ENCODE data around the gene ZNF500.

The ZNF500 gene

DNA sequence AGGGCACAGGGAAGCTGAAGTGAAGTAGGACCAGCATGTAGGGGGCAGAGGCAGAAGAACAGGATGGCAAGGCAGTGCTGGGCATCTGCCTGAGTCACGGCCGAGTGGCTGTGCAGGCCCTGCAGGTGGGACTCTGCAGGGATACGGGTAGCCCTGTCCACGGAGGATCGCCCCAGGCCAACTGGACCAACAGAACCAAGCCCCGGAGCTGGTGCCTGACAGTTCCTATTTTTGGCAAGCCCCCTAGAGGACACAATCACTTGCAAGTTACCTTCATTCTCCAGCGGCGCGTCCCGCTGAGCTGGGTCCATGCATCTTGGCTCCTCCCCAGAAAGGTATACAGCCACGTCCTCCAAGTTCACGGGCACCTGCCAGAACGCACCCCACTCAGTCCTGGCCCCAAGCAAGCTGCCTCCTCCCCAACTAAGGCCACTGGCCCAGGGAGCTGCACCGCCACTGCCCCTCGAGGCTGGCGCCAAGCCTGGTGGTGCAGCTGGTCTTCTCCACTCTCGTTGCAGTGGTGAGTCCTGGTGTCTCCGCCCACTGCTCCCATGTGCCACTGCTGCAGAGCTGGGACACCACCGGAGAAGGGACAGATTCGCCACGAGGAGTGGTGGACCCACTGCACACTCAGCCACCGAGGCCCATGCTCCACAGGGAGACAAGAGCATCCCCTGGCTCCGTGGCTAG is 6.6 kb downstream of the ZNF500 start:
- H3K4me1 ChIP-seq (ENCODE audit: control insufficient read depth in 1 of 2, insufficient read depth in 1 of 2, low read depth in 1 of 2, low read length in 1 of 2) = no peaks in the 10 kb centered on the region
- no peaks in the 10 kb centered on the region for H3K27me3 ChIP-seq
- H3K4me3 ChIP-seq (ENCODE audit: low read depth in 1 of 2, low read length in 1 of 2) = no peak overlapping the region
- H3K36me3 ChIP-seq = peaks cover 45% of the 10 kb centered on the region
- TF ChIP-seq, protein P1, sequence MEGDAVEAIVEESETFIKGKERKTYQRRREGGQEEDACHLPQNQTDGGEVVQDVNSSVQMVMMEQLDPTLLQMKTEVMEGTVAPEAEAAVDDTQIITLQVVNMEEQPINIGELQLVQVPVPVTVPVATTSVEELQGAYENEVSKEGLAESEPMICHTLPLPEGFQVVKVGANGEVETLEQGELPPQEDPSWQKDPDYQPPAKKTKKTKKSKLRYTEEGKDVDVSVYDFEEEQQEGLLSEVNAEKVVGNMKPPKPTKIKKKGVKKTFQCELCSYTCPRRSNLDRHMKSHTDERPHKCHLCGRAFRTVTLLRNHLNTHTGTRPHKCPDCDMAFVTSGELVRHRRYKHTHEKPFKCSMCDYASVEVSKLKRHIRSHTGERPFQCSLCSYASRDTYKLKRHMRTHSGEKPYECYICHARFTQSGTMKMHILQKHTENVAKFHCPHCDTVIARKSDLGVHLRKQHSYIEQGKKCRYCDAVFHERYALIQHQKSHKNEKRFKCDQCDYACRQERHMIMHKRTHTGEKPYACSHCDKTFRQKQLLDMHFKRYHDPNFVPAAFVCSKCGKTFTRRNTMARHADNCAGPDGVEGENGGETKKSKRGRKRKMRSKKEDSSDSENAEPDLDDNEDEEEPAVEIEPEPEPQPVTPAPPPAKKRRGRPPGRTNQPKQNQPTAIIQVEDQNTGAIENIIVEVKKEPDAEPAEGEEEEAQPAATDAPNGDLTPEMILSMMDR (IDR thresholded peaks at IDR 0.05) = no peak
- no peak overlapping the region for H3K27ac ChIP-seq
- no peaks in the 10 kb centered on the region for H3K9me3 ChIP-seq

DNA sequence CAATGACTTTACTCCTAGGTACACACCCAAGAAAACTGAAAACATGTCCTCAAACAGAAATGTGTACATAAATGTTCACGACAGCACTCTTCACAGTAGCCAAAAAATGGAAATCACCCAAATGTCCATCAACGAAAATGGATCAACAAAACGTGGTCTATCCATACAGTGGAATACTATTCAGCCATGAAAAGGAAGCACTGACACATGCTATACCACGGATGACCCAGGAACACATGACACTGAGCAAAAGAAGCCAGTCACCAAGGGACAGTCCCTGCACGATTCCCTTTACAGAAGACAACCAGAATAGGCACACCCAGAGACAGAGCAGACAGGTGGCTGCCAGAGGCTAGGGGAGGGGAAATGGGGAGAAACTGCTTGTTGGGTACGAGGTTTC is 11.3 kb downstream of the ZNF500 start:
- TF ChIP-seq, protein P1 (IDR thresholded peaks at IDR 0.05) = no peak
- H3K4me1 ChIP-seq (ENCODE audit: control insufficient read depth in 1 of 2, insufficient read depth in 1 of 2, low read depth in 1 of 2, low read length in 1 of 2) = no peaks in the 10 kb centered on the region
- peaks cover 59% of the 10 kb centered on the region for H3K36me3 ChIP-seq
- no peak overlapping the region for H3K4me3 ChIP-seq (ENCODE audit: low read depth in 1 of 2, low read length in 1 of 2)
- no peaks in the 10 kb centered on the region for H3K9me3 ChIP-seq
- H3K27me3 ChIP-seq = no peaks in the 10 kb centered on the region
- no peak overlapping the region for H3K27ac ChIP-seq

DNA sequence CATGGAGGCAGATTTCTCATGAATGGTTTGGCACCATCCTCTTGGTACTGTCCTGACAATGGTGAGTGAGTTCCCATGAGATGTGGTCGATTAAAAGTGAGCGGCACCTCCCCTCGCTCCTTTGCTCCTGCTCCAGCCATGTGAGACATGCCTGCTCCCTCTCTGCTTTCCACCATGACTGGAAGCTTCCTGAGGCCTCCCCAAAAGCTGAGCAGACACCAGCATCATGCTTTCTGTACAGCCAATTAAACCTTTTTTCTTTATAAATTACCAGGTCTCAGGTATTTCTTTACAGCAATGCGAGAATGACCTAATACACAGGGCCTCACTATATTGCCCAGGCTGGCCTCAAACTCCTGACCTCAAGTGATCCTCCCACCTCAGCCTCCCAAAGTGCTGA is 12.1 kb downstream of the ZNF500 start:
- TF ChIP-seq, protein P1 (IDR thresholded peaks at IDR 0.05) = no peak
- H3K4me3 ChIP-seq (ENCODE audit: low read depth in 1 of 2, low read length in 1 of 2) = no peak overlapping the region
- H3K36me3 ChIP-seq = peaks cover 51% of the 10 kb centered on the region

DNA sequence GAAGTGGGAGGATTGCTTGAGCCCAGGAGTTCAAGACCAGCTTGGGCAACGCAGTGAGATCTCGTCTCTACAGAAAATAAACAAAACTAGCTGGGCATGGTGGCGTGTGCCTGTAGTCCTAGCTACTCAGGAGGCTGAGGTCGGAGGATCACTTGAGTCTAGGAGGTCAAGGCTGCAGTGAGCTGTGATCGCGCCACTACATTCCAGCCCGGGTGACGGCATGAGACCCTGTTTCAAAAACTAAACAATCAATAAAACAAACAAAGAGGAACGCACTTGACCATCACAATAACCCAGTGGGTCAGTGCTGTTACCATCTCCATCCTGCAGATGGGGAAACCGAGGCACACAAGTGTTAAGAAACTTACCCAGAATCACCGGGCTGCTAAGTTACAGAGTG is 13.7 kb downstream of the ZNF500 start:
- TF ChIP-seq, protein P1 (IDR thresholded peaks at IDR 0.05) = no peak
- peaks cover 44% of the 10 kb centered on the region for H3K36me3 ChIP-seq
- no peaks in the 10 kb centered on the region for H3K4me1 ChIP-seq (ENCODE audit: control insufficient read depth in 1 of 2, insufficient read depth in 1 of 2, low read depth in 1 of 2, low read length in 1 of 2)
- H3K4me3 ChIP-seq (ENCODE audit: low read depth in 1 of 2, low read length in 1 of 2) = no peak overlapping the region
- H3K27me3 ChIP-seq = no peaks in the 10 kb centered on the region
- H3K9me3 ChIP-seq = no peaks in the 10 kb centered on the region
- no peak overlapping the region for H3K27ac ChIP-seq

More for the DNA sequence above, 12.1 kb downstream of the ZNF500 start:
- Histone ChIP-seq H3K27me3 (no peaks in the 10 kb centered on the region), H3K4me1 (ENCODE audit: control insufficient read depth in 1 of 2, insufficient read depth in 1 of 2, low read depth in 1 of 2, low read length in 1 of 2) (no peaks in the 10 kb centered on the region), H3K9me3 (no peaks in the 10 kb centered on the region), H3K27ac (no peak overlapping the region)

DNA sequence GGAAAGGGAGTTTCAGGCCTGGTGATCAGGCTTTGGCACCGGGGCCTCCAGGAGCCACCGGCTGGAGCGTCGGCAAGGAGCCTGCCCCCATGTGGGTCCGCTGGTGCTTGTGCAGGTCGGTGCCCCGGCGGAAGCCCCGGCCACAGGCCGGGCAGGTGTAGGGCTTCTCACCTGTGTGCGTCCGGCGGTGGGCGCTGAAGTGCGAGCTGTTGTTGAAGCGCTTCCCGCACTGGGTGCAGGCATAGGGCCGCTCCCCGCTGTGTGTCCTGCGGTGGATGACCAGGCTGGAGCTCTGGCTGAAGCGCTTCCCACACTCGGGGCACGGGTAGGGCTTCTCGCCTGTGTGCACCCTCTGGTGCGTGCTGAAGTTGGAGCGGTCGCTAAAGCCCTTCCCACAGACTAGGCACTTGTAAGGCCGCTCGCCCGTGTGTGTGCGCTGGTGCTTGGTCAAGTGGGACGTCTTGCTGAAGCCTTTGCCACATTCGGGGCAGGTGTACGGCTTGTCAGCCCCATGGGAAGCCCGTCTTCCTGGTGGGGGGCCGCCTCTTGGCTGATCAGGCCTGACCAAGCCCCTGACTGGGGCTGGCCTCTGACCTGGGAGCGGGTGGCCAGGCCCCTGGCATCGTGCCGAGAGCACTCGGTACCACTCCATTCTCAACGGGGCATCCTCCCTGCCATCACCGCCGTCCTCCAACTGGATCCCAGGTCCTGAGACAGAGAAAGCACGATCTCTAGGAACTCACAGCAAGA is 14.4 kb downstream of the ZNF500 start:
- Histone ChIP-seq H3K27ac (no peak overlapping the region), H3K4me3 (ENCODE audit: low read depth in 1 of 2, low read length in 1 of 2) (no peak overlapping the region), H3K9me3 (no peaks in the 10 kb centered on the region), H3K36me3 (peaks cover 41% of the 10 kb centered on the region), H3K4me1 (ENCODE audit: control insufficient read depth in 1 of 2, insufficient read depth in 1 of 2, low read depth in 1 of 2, low read length in 1 of 2) (no peaks in the 10 kb centered on the region), H3K27me3 (no peaks in the 10 kb centered on the region)
- TF ChIP-seq, protein P1 (IDR thresholded peaks at IDR 0.05) = no peak

All from neutrophil (primary cell).